HG03060 (cell line): Measurements from ENCODE around the gene CTTNBP2NL.
"Not testable (repeated sequence)": the region's sequence is repeated elsewhere in the genome, so short reads cannot be mapped to it uniquely, and the experiment has no call there.

Experiments used
- ATAC-seq: cut with Tn5 transposase; IDR thresholded peaks from one replicate; pipeline ENCODE4 v1.9.1; 2021; ENCODE audit warnings: low read depth, moderate number of reproducible peaks; ENCODE audit not compliant: unreplicated experiment

Gene CTTNBP2NL

GRCh38 chr1:112386024-112386723, 9.8 kb upstream of the CTTNBP2NL start:
- no peak for ATAC-seq

GRCh38 chr1:112386731-112387346, 9.2 kb upstream of the CTTNBP2NL start:
- ATAC-seq: no peak

- no peak for ATAC-seq
Measured at GRCh38 chr1:112387807-112388206, 8.2 kb upstream of the CTTNBP2NL start.

GRCh38 chr1:112388436-112388835, 7.6 kb upstream of the CTTNBP2NL start:
- ATAC-seq: no peak

GRCh38 chr1:112389689-112390088, 6.3 kb upstream of the CTTNBP2NL start:
- no peak for ATAC-seq

GRCh38 chr1:112390335-112390734, 5.7 kb upstream of the CTTNBP2NL start:
- not testable (repeated sequence) for ATAC-seq

GRCh38 chr1:112390775-112391602, 5.0 kb upstream of the CTTNBP2NL start:
- ATAC-seq: no peak

- no peak for ATAC-seq
Measured at GRCh38 chr1:112391603-112391940, 4.4 kb upstream of the CTTNBP2NL start.

GRCh38 chr1:112393631-112393974, 2.4 kb upstream of the CTTNBP2NL start:
- ATAC-seq: no peak

- ATAC-seq: no peak
Measured at GRCh38 chr1:112394743-112395062, 1.3 kb upstream of the CTTNBP2NL start.

GRCh38 chr1:112395256-112395820, 676 bp upstream of the CTTNBP2NL start:
- no peak for ATAC-seq

GRCh38 chr1:112396653-112397471, 848 bp downstream of the CTTNBP2NL start:
- no peak for ATAC-seq

GRCh38 chr1:112397841-112398240, 1.8 kb downstream of the CTTNBP2NL start:
- ATAC-seq: no peak

GRCh38 chr1:112399456-112399855, 3.4 kb downstream of the CTTNBP2NL start:
- ATAC-seq: no peak

- not testable (repeated sequence) for ATAC-seq
Measured at GRCh38 chr1:112400706-112401105, 4.7 kb downstream of the CTTNBP2NL start.

GRCh38 chr1:112402682-112403643, 6.9 kb downstream of the CTTNBP2NL start:
- no peak for ATAC-seq

GRCh38 chr1:112406771-112407170, 10.8 kb downstream of the CTTNBP2NL start:
- no peak for ATAC-seq

GRCh38 chr1:112409414-112409813, 13.4 kb downstream of the CTTNBP2NL start:
- no peak for ATAC-seq

- no peak for ATAC-seq
Measured at GRCh38 chr1:112410673-112411072, 14.7 kb downstream of the CTTNBP2NL start.
